ENCODE data around the gene CERS4.

GRCh38 chr19:8306235-8307054, 97.3 kb downstream of the CERS4 start:
- TF ChIP-seq, protein P1, sequence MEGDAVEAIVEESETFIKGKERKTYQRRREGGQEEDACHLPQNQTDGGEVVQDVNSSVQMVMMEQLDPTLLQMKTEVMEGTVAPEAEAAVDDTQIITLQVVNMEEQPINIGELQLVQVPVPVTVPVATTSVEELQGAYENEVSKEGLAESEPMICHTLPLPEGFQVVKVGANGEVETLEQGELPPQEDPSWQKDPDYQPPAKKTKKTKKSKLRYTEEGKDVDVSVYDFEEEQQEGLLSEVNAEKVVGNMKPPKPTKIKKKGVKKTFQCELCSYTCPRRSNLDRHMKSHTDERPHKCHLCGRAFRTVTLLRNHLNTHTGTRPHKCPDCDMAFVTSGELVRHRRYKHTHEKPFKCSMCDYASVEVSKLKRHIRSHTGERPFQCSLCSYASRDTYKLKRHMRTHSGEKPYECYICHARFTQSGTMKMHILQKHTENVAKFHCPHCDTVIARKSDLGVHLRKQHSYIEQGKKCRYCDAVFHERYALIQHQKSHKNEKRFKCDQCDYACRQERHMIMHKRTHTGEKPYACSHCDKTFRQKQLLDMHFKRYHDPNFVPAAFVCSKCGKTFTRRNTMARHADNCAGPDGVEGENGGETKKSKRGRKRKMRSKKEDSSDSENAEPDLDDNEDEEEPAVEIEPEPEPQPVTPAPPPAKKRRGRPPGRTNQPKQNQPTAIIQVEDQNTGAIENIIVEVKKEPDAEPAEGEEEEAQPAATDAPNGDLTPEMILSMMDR (IDR thresholded peaks at IDR 0.05 in 4 of 5, conservative IDR thresholded peaks at IDR 0.05 in 1 of 5), result no peak
- no peak for TF ChIP-seq POLR2A (IDR thresholded peaks at IDR 0.05)

All from gastrocnemius medialis (tissue), 4 donors.